Activated T-cell treated with anti-CD3 and anti-CD28 coated beads, Interleukin-2, amount 50 U/mL, for 4 hours (primary cell): ENCODE results near the gene RABGAP1L. TPM values are rescaled to one million over a fixed set of nuclear protein-coding genes. Genes with fewer than 3 reads are reported as not detected.

ENCODE experiments used
- ATAC-seq, 2 donors: fragments of 200-7000 bp; cut with Tn5 transposase; one replicate each; pipeline ENCODE4 v1.10.0; 2021
- DNase-seq: peaks from one replicate; pipeline ENCODE4 v3.0.0-alpha.2; 2020
- H3K27me3 Mint-ChIP-seq: one replicate; pipeline ENCODE4 v1.8.0; 2021; ENCODE audit warnings: low read depth, mixed read lengths
- H3K36me3 Mint-ChIP-seq: one replicate; pipeline ENCODE4 v1.8.0; 2022; ENCODE audit warnings: mixed read lengths; ENCODE audit not compliant: insufficient read depth
- H3K4me1 Mint-ChIP-seq: one replicate; pipeline ENCODE4 v1.8.0; 2021; ENCODE audit warnings: low read depth, mixed read lengths
- H3K4me3 Mint-ChIP-seq: one replicate; pipeline ENCODE4 v1.8.0; 2021; ENCODE audit warnings: mild to moderate bottlenecking, moderate library complexity, mixed read lengths
- H3K9me3 Mint-ChIP-seq: one replicate; pipeline ENCODE4 v1.8.0; 2021; ENCODE audit warnings: mixed read lengths
- total RNA-seq, 3 donors: library from RNA; stranded (reverse); gene quantifications; one replicate each; pipeline ENCODE4 v1.2.1, GENCODE V29; 2021

The RABGAP1L gene
- total RNA-seq, 3 donors from 2014 or later: 16.9 to 23.2 (median 22.3) TPM

- no peak for DNase-seq
- Mint-ChIP-seq H3K4me3 (no peak overlapping the region), H3K4me1 (no peaks in the 10 kb centered on the region), H3K36me3 (peaks cover 1% of the 10 kb centered on the region), H3K9me3 (no peaks in the 10 kb centered on the region), H3K27me3 (no peaks in the 10 kb centered on the region)
- ATAC-seq: no peak
These were observed 106.0 kb downstream of the RABGAP1L start for GRCh38 chr1:174265282-174265681.

GRCh38 chr1:174266476-174266875 is 107.2 kb downstream of the RABGAP1L start:
- Mint-ChIP-seq H3K9me3 (no peaks in the 10 kb centered on the region), H3K4me3 (no peak overlapping the region), H3K27me3 (no peaks in the 10 kb centered on the region), H3K4me1 (no peaks in the 10 kb centered on the region), H3K36me3 (peaks cover 4% of the 10 kb centered on the region)
- DNase-seq (no peak), ATAC-seq (no peak)

GRCh38 chr1:174266991-174267612 is 107.8 kb downstream of the RABGAP1L start:
- Mint-ChIP-seq H3K27me3 (no peaks in the 10 kb centered on the region), H3K4me1 (no peaks in the 10 kb centered on the region), H3K36me3 (peaks cover 4% of the 10 kb centered on the region), H3K4me3 (no peak overlapping the region), H3K9me3 (no peaks in the 10 kb centered on the region)
- no peak for ATAC-seq
- no peak for DNase-seq

GRCh38 chr1:174269989-174270651 is 110.8 kb downstream of the RABGAP1L start:
- ATAC-seq: no peak
- no peaks in the 10 kb centered on the region for H3K9me3 Mint-ChIP-seq
- H3K4me1 Mint-ChIP-seq: no peaks in the 10 kb centered on the region
- H3K27me3 Mint-ChIP-seq: no peaks in the 10 kb centered on the region
- DNase-seq: no peak
- H3K36me3 Mint-ChIP-seq: peaks cover 10% of the 10 kb centered on the region
- H3K4me3 Mint-ChIP-seq: no peak overlapping the region

- H3K9me3 Mint-ChIP-seq: no peaks in the 10 kb centered on the region
- H3K4me3 Mint-ChIP-seq: no peak overlapping the region
- no peak for ATAC-seq
- no peak for DNase-seq
- H3K36me3 Mint-ChIP-seq: peaks cover 10% of the 10 kb centered on the region
- H3K27me3 Mint-ChIP-seq: no peaks in the 10 kb centered on the region
- no peaks in the 10 kb centered on the region for H3K4me1 Mint-ChIP-seq
These were observed 113.9 kb downstream of the RABGAP1L start for GRCh38 chr1:174273190-174273589.

GRCh38 chr1:174273776-174274175 is 114.5 kb downstream of the RABGAP1L start:
- Mint-ChIP-seq H3K27me3 (no peaks in the 10 kb centered on the region), H3K4me1 (no peaks in the 10 kb centered on the region), H3K4me3 (no peak overlapping the region), H3K9me3 (no peaks in the 10 kb centered on the region), H3K36me3 (peaks cover 14% of the 10 kb centered on the region)
- ATAC-seq (no peak), DNase-seq (no peak)

- Mint-ChIP-seq H3K4me1 (no peaks in the 10 kb centered on the region), H3K36me3 (peaks cover 14% of the 10 kb centered on the region), H3K9me3 (no peaks in the 10 kb centered on the region), H3K4me3 (no peak overlapping the region), H3K27me3 (no peaks in the 10 kb centered on the region)
- no peak for ATAC-seq
- DNase-seq: no peak
These were observed 115.1 kb downstream of the RABGAP1L start for GRCh38 chr1:174274452-174274851.

- DNase-seq (no peak), ATAC-seq (no peak)
- Mint-ChIP-seq H3K4me3 (no peak overlapping the region), H3K36me3 (peaks cover 17% of the 10 kb centered on the region), H3K27me3 (no peaks in the 10 kb centered on the region), H3K9me3 (no peaks in the 10 kb centered on the region), H3K4me1 (no peaks in the 10 kb centered on the region)
These were observed 115.6 kb downstream of the RABGAP1L start for GRCh38 chr1:174274884-174275283.

GRCh38 chr1:174276087-174276486 is 116.8 kb downstream of the RABGAP1L start:
- ATAC-seq (no peak), DNase-seq (no peak)
- no peak overlapping the region for H3K4me3 Mint-ChIP-seq
- no peaks in the 10 kb centered on the region for H3K9me3 Mint-ChIP-seq
- no peaks in the 10 kb centered on the region for H3K4me1 Mint-ChIP-seq
- H3K27me3 Mint-ChIP-seq: no peaks in the 10 kb centered on the region
- peaks cover 23% of the 10 kb centered on the region for H3K36me3 Mint-ChIP-seq

GRCh38 chr1:174284052-174284451 is 124.7 kb downstream of the RABGAP1L start:
- Mint-ChIP-seq H3K36me3 (peaks cover 71% of the 10 kb centered on the region), H3K9me3 (peaks cover 14% of the 10 kb centered on the region), H3K4me1 (peaks cover 8% of the 10 kb centered on the region), H3K4me3 (no peak overlapping the region), H3K27me3 (no peaks in the 10 kb centered on the region)
- ATAC-seq: peak; percentile 35 to 48
- DNase-seq: no peak

GRCh38 chr1:174286042-174286441 is 126.7 kb downstream of the RABGAP1L start:
- ATAC-seq (no peak), DNase-seq (no peak)
- peaks cover 18% of the 10 kb centered on the region for H3K9me3 Mint-ChIP-seq

GRCh38 chr1:174289644-174290310 is 130.5 kb downstream of the RABGAP1L start:
- Mint-ChIP-seq H3K4me1 (peaks cover 3% of the 10 kb centered on the region), H3K4me3 (no peak overlapping the region), H3K9me3 (peaks cover 22% of the 10 kb centered on the region), H3K27me3 (no peaks in the 10 kb centered on the region), H3K36me3 (peaks cover 72% of the 10 kb centered on the region)
- DNase-seq (no peak), ATAC-seq (no peak)

More at GRCh38 chr1:174286042-174286441, 126.7 kb downstream of the RABGAP1L start:
- no peak overlapping the region for H3K4me3 Mint-ChIP-seq
- no peaks in the 10 kb centered on the region for H3K27me3 Mint-ChIP-seq
- peaks cover 8% of the 10 kb centered on the region for H3K4me1 Mint-ChIP-seq
- H3K36me3 Mint-ChIP-seq: peaks cover 78% of the 10 kb centered on the region

- Mint-ChIP-seq H3K4me1 (no peaks in the 10 kb centered on the region), H3K36me3 (peaks cover 67% of the 10 kb centered on the region), H3K4me3 (no peak overlapping the region), H3K9me3 (peaks cover 22% of the 10 kb centered on the region), H3K27me3 (no peaks in the 10 kb centered on the region)
- DNase-seq (no peak), ATAC-seq (no peak)
These were observed 131.7 kb downstream of the RABGAP1L start for GRCh38 chr1:174291059-174291458.

GRCh38 chr1:174296309-174296708 is 137.0 kb downstream of the RABGAP1L start:
- Mint-ChIP-seq H3K9me3 (peaks cover 3% of the 10 kb centered on the region), H3K4me1 (no peaks in the 10 kb centered on the region), H3K4me3 (no peak overlapping the region), H3K36me3 (peaks cover 33% of the 10 kb centered on the region), H3K27me3 (no peaks in the 10 kb centered on the region)
- DNase-seq (no peak), ATAC-seq (no peak)

GRCh38 chr1:174297351-174297750 is 138.0 kb downstream of the RABGAP1L start:
- no peak for DNase-seq
- H3K4me3 Mint-ChIP-seq: no peak overlapping the region
- peaks cover 3% of the 10 kb centered on the region for H3K9me3 Mint-ChIP-seq
- ATAC-seq: no peak
- H3K27me3 Mint-ChIP-seq: no peaks in the 10 kb centered on the region
- H3K36me3 Mint-ChIP-seq: peaks cover 38% of the 10 kb centered on the region
- H3K4me1 Mint-ChIP-seq: peaks cover 2% of the 10 kb centered on the region
